GM12873 (cell line): ENCODE results near the gene NTHL1.

Experiments
- CTCF ChIP-seq: IDR thresholded peaks from 2 replicates; pipeline ENCODE4 v1.5.1; 2012; ENCODE audit warnings: low read depth, mild to moderate bottlenecking, moderate library complexity, low read length, control low read depth; ENCODE audit not compliant: insufficient read depth; ENCODE audit errors: missing control alignments

Gene NTHL1

GRCh38 chr16:2009791-2010510, 37.7 kb downstream of the NTHL1 start, which contains the start of gene ZNF598:
Gene ZNF598 (minus strand): TSS chr16:2009821.
- TF ChIP-seq CTCF: no peak

- no peak for TF ChIP-seq CTCF
These were observed 38.4 kb downstream of the NTHL1 start for GRCh38 chr16:2009164-2009711.

GRCh38 chr16:2008631-2009163, 38.9 kb downstream of the NTHL1 start:
- TF ChIP-seq CTCF: no peak

GRCh38 chr16:2008009-2008526, 39.6 kb downstream of the NTHL1 start:
- TF ChIP-seq CTCF: no peak

- no peak for TF ChIP-seq CTCF
These were observed 40.4 kb downstream of the NTHL1 start for GRCh38 chr16:2007081-2007836.

GRCh38 chr16:2006317-2006716, 41.3 kb downstream of the NTHL1 start:
- no peak for TF ChIP-seq CTCF

GRCh38 chr16:2005646-2006045, 42.0 kb downstream of the NTHL1 start:
- peak; percentile 25 for TF ChIP-seq CTCF
